Activated T-helper 17 cell treated with anti-CD3 and anti-CD28 coated beads, Interleukin-2, amount 50 U/mL, for 72 hours (primary cell): Measurements from ENCODE around the gene SLCO3A1. TPM values are rescaled to one million over a fixed set of nuclear protein-coding genes. Genes with fewer than 3 reads are reported as not detected.
"Not testable (repeated sequence)": the region's sequence is repeated elsewhere in the genome, so short reads cannot be mapped to it uniquely, and the experiment has no call there.

ENCODE experiments used
- ATAC-seq: fragments of 150-1000 bp; cut with Tn5 transposase; replicated peaks from 2 replicates; pipeline ENCODE4 v1.10.0; 2021; ENCODE audit warnings: mild to moderate bottlenecking, moderate library complexity
- H3K27ac Mint-ChIP-seq: one replicate; pipeline ENCODE4 v1.8.0; 2022; ENCODE audit warnings: mixed read lengths
- H3K27me3 Mint-ChIP-seq: one replicate; pipeline ENCODE4 v1.8.0; 2022; ENCODE audit warnings: mixed read lengths
- H3K36me3 Mint-ChIP-seq: one replicate; pipeline ENCODE4 v1.8.0; 2022; ENCODE audit warnings: low read depth, mild to moderate bottlenecking, mixed read lengths
- H3K4me1 Mint-ChIP-seq: one replicate; pipeline ENCODE4 v1.8.0; 2022; ENCODE audit warnings: mixed read lengths
- H3K4me3 Mint-ChIP-seq: one replicate; pipeline ENCODE4 v1.8.0; 2022; ENCODE audit warnings: mild to moderate bottlenecking, mixed read lengths
- H3K9me3 Mint-ChIP-seq: one replicate; pipeline ENCODE4 v1.8.0; 2022; ENCODE audit warnings: mixed read lengths
- total RNA-seq, 2 donors: library from RNA; stranded (reverse); gene quantifications; one replicate each; pipeline ENCODE4 v1.2.3, GENCODE V29; 2022

The SLCO3A1 gene
- total RNA-seq, 2 donors from 2014 or later: 7.0 to 11.0 TPM

GRCh38 chr15:92070251-92070650 lies 216.7 kb downstream of the SLCO3A1 start:
- H3K9me3 Mint-ChIP-seq, ATAC-seq, H3K27me3 Mint-ChIP-seq, H3K36me3 Mint-ChIP-seq: not testable (repeated sequence)
- Mint-ChIP-seq H3K4me1 (peaks cover 49% of the 10 kb centered on the region), H3K27ac (peak overlapping the region; percentile 88), H3K4me3 (peak overlapping the region; percentile 85)

GRCh38 chr15:92071045-92071634 lies 217.6 kb downstream of the SLCO3A1 start:
- no peak overlapping the region for H3K27ac Mint-ChIP-seq
- H3K36me3 Mint-ChIP-seq: no peaks in the 10 kb centered on the region
- H3K9me3 Mint-ChIP-seq: no peaks in the 10 kb centered on the region
- no peak for ATAC-seq
- no peaks in the 10 kb centered on the region for H3K27me3 Mint-ChIP-seq
- no peak overlapping the region for H3K4me3 Mint-ChIP-seq
- H3K4me1 Mint-ChIP-seq: peaks cover 54% of the 10 kb centered on the region

- no peaks in the 10 kb centered on the region for H3K36me3 Mint-ChIP-seq
- H3K4me3 Mint-ChIP-seq: no peak overlapping the region
- no peak overlapping the region for H3K27ac Mint-ChIP-seq
- H3K9me3 Mint-ChIP-seq: no peaks in the 10 kb centered on the region
- no peaks in the 10 kb centered on the region for H3K27me3 Mint-ChIP-seq
- H3K4me1 Mint-ChIP-seq: peaks cover 45% of the 10 kb centered on the region
- ATAC-seq: no peak
These were observed 219.7 kb downstream of the SLCO3A1 start for GRCh38 chr15:92073044-92073785.

- no peaks in the 10 kb centered on the region for H3K9me3 Mint-ChIP-seq
- ATAC-seq: no peak
- H3K27me3 Mint-ChIP-seq: no peaks in the 10 kb centered on the region
- no peaks in the 10 kb centered on the region for H3K36me3 Mint-ChIP-seq
- H3K4me3 Mint-ChIP-seq: no peak overlapping the region
- peak overlapping the region; percentile 68 for H3K27ac Mint-ChIP-seq
- peaks cover 40% of the 10 kb centered on the region for H3K4me1 Mint-ChIP-seq
These were observed 220.6 kb downstream of the SLCO3A1 start for GRCh38 chr15:92074101-92074500.

- H3K27ac Mint-ChIP-seq: peak overlapping the region; percentile 68
- H3K9me3 Mint-ChIP-seq: no peaks in the 10 kb centered on the region
- H3K27me3 Mint-ChIP-seq: no peaks in the 10 kb centered on the region
- no peaks in the 10 kb centered on the region for H3K36me3 Mint-ChIP-seq
- no peak overlapping the region for H3K4me3 Mint-ChIP-seq
- ATAC-seq: no peak
- H3K4me1 Mint-ChIP-seq: peaks cover 37% of the 10 kb centered on the region
These were observed 221.1 kb downstream of the SLCO3A1 start for GRCh38 chr15:92074646-92075045.

- Mint-ChIP-seq H3K9me3 (no peaks in the 10 kb centered on the region), H3K36me3 (no peaks in the 10 kb centered on the region), H3K27me3 (no peaks in the 10 kb centered on the region), H3K27ac (peak overlapping the region; percentile 68), H3K4me3 (peak overlapping the region; percentile 1), H3K4me1 (peaks cover 26% of the 10 kb centered on the region)
- peak; percentile 49 for ATAC-seq
These were observed 222.3 kb downstream of the SLCO3A1 start for GRCh38 chr15:92075764-92076163.

- Mint-ChIP-seq H3K27ac (peak overlapping the region; percentile 67), H3K36me3 (no peaks in the 10 kb centered on the region), H3K9me3 (no peaks in the 10 kb centered on the region)
These were observed 223.0 kb downstream of the SLCO3A1 start for GRCh38 chr15:92076541-92076940.

GRCh38 chr15:92077353-92078085 lies 224.0 kb downstream of the SLCO3A1 start:
- Mint-ChIP-seq H3K36me3 (no peaks in the 10 kb centered on the region), H3K27me3 (no peaks in the 10 kb centered on the region), H3K9me3 (no peaks in the 10 kb centered on the region), H3K4me3 (no peak overlapping the region), H3K27ac (peak overlapping the region; percentile 67), H3K4me1 (peaks cover 17% of the 10 kb centered on the region)
- peak; percentile 82 for ATAC-seq

More at GRCh38 chr15:92076541-92076940, 223.0 kb downstream of the SLCO3A1 start:
- Mint-ChIP-seq H3K4me3 (no peak overlapping the region), H3K27me3 (no peaks in the 10 kb centered on the region), H3K4me1 (peaks cover 23% of the 10 kb centered on the region)
- ATAC-seq: no peak

GRCh38 chr15:92078270-92078669 lies 224.8 kb downstream of the SLCO3A1 start:
- H3K27ac Mint-ChIP-seq: no peak overlapping the region
- no peak for ATAC-seq
- H3K36me3 Mint-ChIP-seq: no peaks in the 10 kb centered on the region
- no peak overlapping the region for H3K4me3 Mint-ChIP-seq
- peaks cover 17% of the 10 kb centered on the region for H3K4me1 Mint-ChIP-seq
- no peaks in the 10 kb centered on the region for H3K9me3 Mint-ChIP-seq
- no peaks in the 10 kb centered on the region for H3K27me3 Mint-ChIP-seq

- no peak for ATAC-seq
- H3K27me3 Mint-ChIP-seq: no peaks in the 10 kb centered on the region
These were observed 225.5 kb downstream of the SLCO3A1 start for GRCh38 chr15:92079047-92079446.

GRCh38 chr15:92079647-92080255 lies 226.2 kb downstream of the SLCO3A1 start:
- no peaks in the 10 kb centered on the region for H3K27me3 Mint-ChIP-seq
- H3K4me1 Mint-ChIP-seq: peaks cover 10% of the 10 kb centered on the region
- ATAC-seq: no peak

More at GRCh38 chr15:92079047-92079446, 225.5 kb downstream of the SLCO3A1 start:
- peak overlapping the region; percentile 7 for H3K27ac Mint-ChIP-seq
- no peak overlapping the region for H3K4me3 Mint-ChIP-seq
- no peaks in the 10 kb centered on the region for H3K36me3 Mint-ChIP-seq
- H3K9me3 Mint-ChIP-seq: no peaks in the 10 kb centered on the region
- peaks cover 17% of the 10 kb centered on the region for H3K4me1 Mint-ChIP-seq

GRCh38 chr15:92082006-92082843 lies 228.7 kb downstream of the SLCO3A1 start:
- Mint-ChIP-seq H3K36me3 (no peaks in the 10 kb centered on the region), H3K27ac (no peak overlapping the region), H3K9me3 (no peaks in the 10 kb centered on the region), H3K4me1 (peaks cover 4% of the 10 kb centered on the region), H3K27me3 (no peaks in the 10 kb centered on the region), H3K4me3 (no peak overlapping the region)
- peak; percentile 74 for ATAC-seq

More at GRCh38 chr15:92079647-92080255, 226.2 kb downstream of the SLCO3A1 start:
- no peaks in the 10 kb centered on the region for H3K36me3 Mint-ChIP-seq
- no peak overlapping the region for H3K27ac Mint-ChIP-seq
- no peak overlapping the region for H3K4me3 Mint-ChIP-seq
- H3K9me3 Mint-ChIP-seq: no peaks in the 10 kb centered on the region

- Mint-ChIP-seq H3K9me3 (no peaks in the 10 kb centered on the region), H3K36me3 (no peaks in the 10 kb centered on the region), H3K4me3 (no peak overlapping the region), H3K27me3 (no peaks in the 10 kb centered on the region), H3K4me1 (peaks cover 4% of the 10 kb centered on the region), H3K27ac (no peak overlapping the region)
- no peak for ATAC-seq
These were observed 229.7 kb downstream of the SLCO3A1 start for GRCh38 chr15:92083190-92083589.

- no peak overlapping the region for H3K27ac Mint-ChIP-seq
- peaks cover 6% of the 10 kb centered on the region for H3K4me1 Mint-ChIP-seq
- no peak overlapping the region for H3K4me3 Mint-ChIP-seq
- ATAC-seq: no peak
- no peaks in the 10 kb centered on the region for H3K27me3 Mint-ChIP-seq
- no peaks in the 10 kb centered on the region for H3K36me3 Mint-ChIP-seq
- no peaks in the 10 kb centered on the region for H3K9me3 Mint-ChIP-seq
These were observed 233.7 kb downstream of the SLCO3A1 start for GRCh38 chr15:92087211-92087610.
